Chondrocyte (in vitro differentiated cells): ENCODE data around the gene ZNF521. TPM values are rescaled to one million over a fixed set of nuclear protein-coding genes. Genes with fewer than 3 reads are reported as not detected.
A peak's percentile ranks its signal among the peaks of the same experiment; 100 is the strongest.

Experiments
- DNase-seq: peaks from one replicate; pipeline ENCODE4 v3.0.0; 2021; ENCODE audit warnings: mixed read lengths, low spot score
- H3K27ac Mint-ChIP-seq: one replicate; pipeline ENCODE4 v1.8.0; 2021; ENCODE audit warnings: mild to moderate bottlenecking, moderate library complexity, mixed read lengths; ENCODE audit not compliant: unreplicated experiment
- H3K27me3 Mint-ChIP-seq: 2 replicates; pipeline ENCODE4 v1.8.0; 2021; ENCODE audit warnings: low read depth, mixed read lengths
- H3K36me3 Mint-ChIP-seq: 2 replicates; pipeline ENCODE4 v1.8.0; 2021; ENCODE audit warnings: low read depth, mixed read lengths
- H3K4me1 Mint-ChIP-seq: 2 replicates; pipeline ENCODE4 v1.8.0; 2021; ENCODE audit warnings: low read depth, mild to moderate bottlenecking, mixed read lengths
- H3K4me3 Mint-ChIP-seq: one replicate; pipeline ENCODE4 v1.8.0; 2021; ENCODE audit warnings: mild to moderate bottlenecking, moderate library complexity, mixed read lengths; ENCODE audit not compliant: unreplicated experiment
- H3K9me3 Mint-ChIP-seq: 2 replicates; pipeline ENCODE4 v1.8.0; 2021; ENCODE audit warnings: low read depth, mixed read lengths
- total RNA-seq: library from RNA; stranded (reverse); gene quantifications from 3 replicates; pipeline ENCODE4 v1.2.1, GENCODE V29; 2021
- TF ChIP-seq, protein P1 (sequence below): fragments of 200-600 bp; sonication (generic); IDR thresholded peaks from 2 replicates; pipeline ENCODE4 v1.5.0; 2021; ENCODE audit warnings: antibody characterized with exemption, mild to moderate bottlenecking, moderate library complexity

ZNF521 gene
- total RNA-seq, 1 donor from 2014 or later: 29.7 TPM

DNA sequence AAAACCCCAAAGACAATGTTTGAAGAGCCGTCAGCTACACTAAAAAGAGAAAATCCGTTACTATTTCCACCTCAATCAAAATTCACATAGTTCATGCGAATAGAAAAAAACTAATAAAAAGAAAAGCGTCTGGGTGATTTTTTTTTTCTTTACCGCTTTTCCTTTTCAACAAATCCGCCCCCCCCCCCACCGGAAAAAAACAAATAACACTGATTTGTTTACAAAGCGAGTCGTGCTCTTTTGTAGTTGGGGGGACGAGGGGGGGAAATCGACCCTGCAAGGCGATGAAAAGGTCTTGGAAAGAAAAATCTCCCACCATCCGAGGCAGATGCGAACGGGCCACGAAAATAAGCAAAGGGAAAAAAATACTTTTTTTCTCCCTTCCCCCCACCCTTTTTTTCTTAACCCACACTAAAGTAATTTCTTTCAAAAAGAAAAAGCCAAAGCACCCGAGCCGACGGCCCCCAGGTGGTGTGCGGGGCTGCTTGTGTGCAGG, 638 bp downstream of the ZNF521 start:
- TF ChIP-seq, protein P1, sequence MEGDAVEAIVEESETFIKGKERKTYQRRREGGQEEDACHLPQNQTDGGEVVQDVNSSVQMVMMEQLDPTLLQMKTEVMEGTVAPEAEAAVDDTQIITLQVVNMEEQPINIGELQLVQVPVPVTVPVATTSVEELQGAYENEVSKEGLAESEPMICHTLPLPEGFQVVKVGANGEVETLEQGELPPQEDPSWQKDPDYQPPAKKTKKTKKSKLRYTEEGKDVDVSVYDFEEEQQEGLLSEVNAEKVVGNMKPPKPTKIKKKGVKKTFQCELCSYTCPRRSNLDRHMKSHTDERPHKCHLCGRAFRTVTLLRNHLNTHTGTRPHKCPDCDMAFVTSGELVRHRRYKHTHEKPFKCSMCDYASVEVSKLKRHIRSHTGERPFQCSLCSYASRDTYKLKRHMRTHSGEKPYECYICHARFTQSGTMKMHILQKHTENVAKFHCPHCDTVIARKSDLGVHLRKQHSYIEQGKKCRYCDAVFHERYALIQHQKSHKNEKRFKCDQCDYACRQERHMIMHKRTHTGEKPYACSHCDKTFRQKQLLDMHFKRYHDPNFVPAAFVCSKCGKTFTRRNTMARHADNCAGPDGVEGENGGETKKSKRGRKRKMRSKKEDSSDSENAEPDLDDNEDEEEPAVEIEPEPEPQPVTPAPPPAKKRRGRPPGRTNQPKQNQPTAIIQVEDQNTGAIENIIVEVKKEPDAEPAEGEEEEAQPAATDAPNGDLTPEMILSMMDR: no peak

DNA sequence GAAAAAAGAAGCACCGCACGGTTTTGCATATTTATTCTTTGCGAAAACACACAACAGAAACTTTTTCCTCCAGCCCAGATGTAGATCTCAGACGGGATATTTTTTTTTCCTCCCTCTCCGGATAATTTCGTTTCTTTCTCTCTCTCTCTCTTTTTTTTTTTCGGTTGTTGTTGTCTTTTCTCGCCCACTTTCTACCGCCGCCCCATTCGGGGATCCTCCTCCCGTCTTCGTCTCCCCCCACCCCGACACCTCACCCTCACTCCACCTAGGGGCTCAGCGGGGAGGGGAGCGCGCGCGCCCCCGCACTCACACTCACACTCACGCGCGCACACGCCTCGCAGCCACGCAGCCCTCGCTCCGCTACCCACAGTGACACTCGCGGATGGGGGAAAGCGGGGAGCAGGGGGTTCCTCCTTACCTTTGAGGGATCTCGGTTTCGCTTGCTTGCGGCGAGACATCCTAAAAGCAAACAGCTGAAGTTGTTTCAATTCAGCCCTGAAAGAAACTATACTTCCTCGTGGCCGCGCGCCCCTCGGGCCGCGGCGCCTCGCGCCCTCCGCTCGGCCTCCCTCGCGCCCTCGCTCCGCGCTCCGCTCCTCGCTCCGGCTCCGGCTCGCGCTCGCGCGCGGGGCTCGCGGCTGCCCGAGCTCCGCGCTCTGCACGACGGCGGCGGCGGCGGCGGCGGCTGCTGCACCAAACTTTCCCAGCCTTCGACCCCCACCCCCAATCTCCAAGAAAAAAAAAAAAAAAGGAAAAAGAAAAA, 1.3 kb downstream of the ZNF521 start:
- Mint-ChIP-seq H3K27ac (peak overlapping the region; percentile 99), H3K36me3 (no peaks in the 10 kb centered on the region), H3K9me3 (no peaks in the 10 kb centered on the region), H3K4me3 (peak overlapping the region; percentile 98), H3K27me3 (no peaks in the 10 kb centered on the region), H3K4me1 (peaks cover 31% of the 10 kb centered on the region)
- TF ChIP-seq, protein P1: peak; percentile 31
- DNase-seq: no peak

More for the DNA sequence above, 638 bp downstream of the ZNF521 start:
- Mint-ChIP-seq H3K4me1 (peaks cover 31% of the 10 kb centered on the region), H3K9me3 (no peaks in the 10 kb centered on the region), H3K4me3 (peak overlapping the region; percentile 98), H3K27ac (peak overlapping the region; percentile 96), H3K36me3 (no peaks in the 10 kb centered on the region), H3K27me3 (no peaks in the 10 kb centered on the region)
- DNase-seq: no peak

DNA sequence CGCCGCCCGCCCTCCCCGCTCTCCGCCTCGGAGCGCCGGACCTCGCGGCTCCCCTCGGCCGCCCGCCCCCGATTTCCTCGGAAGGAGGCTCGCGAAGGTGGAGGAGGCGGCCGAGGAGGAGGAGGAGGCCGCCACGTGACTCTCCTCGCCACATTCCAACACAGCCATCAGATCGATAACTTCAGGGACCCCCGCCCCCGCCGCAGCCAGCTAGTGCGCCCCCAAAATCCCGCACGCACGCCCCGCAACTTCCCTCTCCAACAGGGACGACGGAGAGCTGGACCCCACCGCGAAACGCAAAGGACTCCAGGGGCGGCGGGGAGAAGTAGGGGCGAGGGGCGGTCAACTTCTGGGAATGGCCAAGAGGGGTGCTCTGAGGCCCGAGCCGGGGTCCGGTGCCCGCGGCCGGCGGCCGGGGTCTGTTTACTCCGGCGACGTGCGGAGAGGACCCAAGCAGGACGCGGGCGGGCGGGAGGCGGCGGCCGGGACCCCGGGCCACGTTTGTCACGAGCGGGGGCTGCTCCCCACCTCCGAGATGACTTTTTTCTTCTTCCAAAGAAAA, 2.0 kb downstream of the ZNF521 start:
- DNase-seq: no peak
- peak overlapping the region; percentile 99 for H3K27ac Mint-ChIP-seq
- H3K4me1 Mint-ChIP-seq: peaks cover 36% of the 10 kb centered on the region
- no peaks in the 10 kb centered on the region for H3K9me3 Mint-ChIP-seq
- H3K4me3 Mint-ChIP-seq: peak overlapping the region; percentile 98
- no peaks in the 10 kb centered on the region for H3K36me3 Mint-ChIP-seq
- TF ChIP-seq, protein P1: no peak
- no peaks in the 10 kb centered on the region for H3K27me3 Mint-ChIP-seq

DNA sequence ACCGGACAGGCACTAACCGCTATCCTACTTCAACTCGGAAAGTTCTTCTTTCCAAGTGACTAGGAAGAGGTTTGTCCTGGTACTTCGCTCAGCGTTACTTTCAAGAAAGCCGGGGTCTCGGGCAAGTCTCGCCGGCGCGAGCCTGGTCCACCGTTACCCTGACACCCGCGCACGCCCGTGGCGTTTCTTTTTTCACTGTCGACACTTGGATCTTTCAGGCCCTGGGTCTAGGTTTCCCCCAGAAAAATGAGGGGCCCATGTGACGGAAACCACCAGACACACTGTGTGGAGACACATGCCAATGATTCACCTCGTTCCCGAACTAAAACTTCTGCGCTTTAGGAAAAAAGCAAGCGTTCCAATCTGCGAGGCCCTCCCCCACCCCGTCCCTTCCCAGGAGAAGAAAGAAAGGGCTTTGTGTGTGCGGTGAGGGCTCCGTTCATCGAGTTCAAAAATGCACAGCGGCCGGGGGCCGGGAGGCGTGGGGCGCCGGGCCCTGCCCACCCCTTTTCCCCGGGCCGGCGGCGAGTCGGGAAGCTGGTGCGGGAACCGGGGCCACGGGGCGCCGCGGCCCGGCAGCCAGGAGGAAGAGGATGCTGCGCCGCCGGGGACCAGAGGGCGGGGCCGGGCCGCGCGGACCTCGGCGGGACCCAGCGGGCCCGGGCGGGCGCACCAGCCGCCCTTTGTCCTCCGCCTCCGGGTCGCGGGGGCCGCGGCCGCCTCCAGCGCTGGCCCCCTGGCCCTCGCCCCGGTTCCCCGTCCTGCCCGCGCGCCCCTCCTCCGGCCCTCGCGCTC, 2.6 kb downstream of the ZNF521 start:
- H3K27ac Mint-ChIP-seq: peak overlapping the region; percentile 97
- H3K4me1 Mint-ChIP-seq: peaks cover 40% of the 10 kb centered on the region
- peak overlapping the region; percentile 93 for H3K4me3 Mint-ChIP-seq
- TF ChIP-seq, protein P1: peak; percentile 5
- H3K36me3 Mint-ChIP-seq: no peaks in the 10 kb centered on the region
- H3K9me3 Mint-ChIP-seq: no peaks in the 10 kb centered on the region
- no peak for DNase-seq
- no peaks in the 10 kb centered on the region for H3K27me3 Mint-ChIP-seq
